Vagina (tissue), 2 donors: Measurements from ENCODE around the gene PARN. TPM values are rescaled to one million over a fixed set of nuclear protein-coding genes. Genes with fewer than 3 reads are reported as not detected.

Experiments
- DNase-seq, 2 donors: peaks; one replicate each; pipeline ENCODE4 v3.0.0-alpha.2; 2017; ENCODE audit errors: extremely low spot score in 2 of 2
- H3K27ac ChIP-seq: fragments of 200-600 bp; sonication (generic); one replicate; pipeline ENCODE4 v1.5.1; 2019
- H3K27me3 ChIP-seq: fragments of 200-600 bp; sonication (generic); one replicate; pipeline ENCODE4 v1.5.1; 2019
- H3K36me3 ChIP-seq, 2 donors: fragments of 200-600 bp; sonication (generic); one replicate each; pipeline ENCODE4 v1.5.1; 2017 to 2019
- H3K4me1 ChIP-seq: fragments of 200-600 bp; sonication (generic); one replicate; pipeline ENCODE4 v1.5.1; 2019
- H3K4me3 ChIP-seq, 2 donors: fragments of 200-600 bp; sonication (generic); 1 replicate in 1 of 2; 2 replicates in 1 of 2; pipeline ENCODE4 v1.5.1; 2016 to 2019
- H3K9me3 ChIP-seq: fragments of 200-600 bp; sonication (generic); one replicate; pipeline ENCODE4 v1.5.1; 2019
- POLR2A ChIP-seq, 2 donors: fragments of 450-650 bp; IDR thresholded peaks; one replicate each; pipeline ENCODE4 v1.6.1; 2017; ENCODE audit warnings: antibody characterized with exemption in 2 of 2, mild to moderate bottlenecking in 2 of 2, moderate library complexity in 2 of 2
- POLR2AphosphoS5 ChIP-seq, 2 donors: sonication (generic); formaldehyde crosslinking; IDR thresholded peaks; one replicate each; pipeline ENCODE4 v1.9.0; 2017; ENCODE audit warnings: antibody characterized with exemption in 2 of 2, mild to moderate bottlenecking in 2 of 2, low read depth in 1 of 2; ENCODE audit not compliant: insufficient read depth in 1 of 2
- intact Hi-C: fragments of 100-400 bp; cut with DNase I; formaldehyde crosslinking; loops from one replicate; pipeline ENCODE4 v1.15.1; 2023
- total RNA-seq: library from RNA; depleted of rRNA; stranded (reverse); fragments of >200 nt; gene quantifications from one replicate; pipeline ENCODE4 v1.2.3, GENCODE V29; 2016
- TF ChIP-seq, protein P1 (sequence below), 3 experiments: fragments of 450-650 bp in 2 of 3; fragments of 200-600 bp in 1 of 3; sonication (generic) in 1 of 3; IDR thresholded peaks; one replicate each; pipeline ENCODE4 v1.5.1; 2017 to 2019; ENCODE audit warnings: antibody characterized with exemption in 3 of 3, mild to moderate bottlenecking in 2 of 3, moderate library complexity in 2 of 3

The PARN gene
- total RNA-seq, 1 donor from 2014 or later = 39.3 TPM

DNA sequence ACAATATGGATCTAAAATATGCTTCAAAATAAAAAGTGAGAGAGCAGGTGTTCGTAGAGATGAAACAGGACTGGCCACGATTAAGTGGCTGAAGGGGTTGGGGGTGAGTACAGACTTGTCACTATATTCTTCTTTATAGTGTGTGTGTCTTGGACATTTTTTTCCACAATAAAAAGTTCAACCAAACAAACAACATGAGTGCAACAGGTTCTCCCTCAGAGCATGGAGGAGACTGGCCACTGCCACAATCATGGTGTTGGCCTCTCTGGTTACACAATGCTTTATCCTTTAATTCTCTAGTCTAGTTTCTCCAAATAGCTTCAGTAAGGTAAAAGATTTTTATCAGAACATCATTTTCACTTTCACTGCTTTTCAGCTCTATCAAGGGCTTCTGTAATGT, 109.3 kb downstream of the PARN start:
- no peak for DNase-seq
- no peaks in the 10 kb centered on the region for H3K27me3 ChIP-seq
- no peak overlapping the region for H3K27ac ChIP-seq
- H3K4me3 ChIP-seq = no peak overlapping the region
- peaks cover 8% of the 10 kb centered on the region for H3K4me1 ChIP-seq
- TF ChIP-seq POLR2AphosphoS5 (IDR thresholded peaks at IDR 0.05; ENCODE audit: insufficient read depth in 1 of 2, low read depth in 1 of 2) (no peak), POLR2A (IDR thresholded peaks at IDR 0.05) (no peak)
- TF ChIP-seq, protein P1, sequence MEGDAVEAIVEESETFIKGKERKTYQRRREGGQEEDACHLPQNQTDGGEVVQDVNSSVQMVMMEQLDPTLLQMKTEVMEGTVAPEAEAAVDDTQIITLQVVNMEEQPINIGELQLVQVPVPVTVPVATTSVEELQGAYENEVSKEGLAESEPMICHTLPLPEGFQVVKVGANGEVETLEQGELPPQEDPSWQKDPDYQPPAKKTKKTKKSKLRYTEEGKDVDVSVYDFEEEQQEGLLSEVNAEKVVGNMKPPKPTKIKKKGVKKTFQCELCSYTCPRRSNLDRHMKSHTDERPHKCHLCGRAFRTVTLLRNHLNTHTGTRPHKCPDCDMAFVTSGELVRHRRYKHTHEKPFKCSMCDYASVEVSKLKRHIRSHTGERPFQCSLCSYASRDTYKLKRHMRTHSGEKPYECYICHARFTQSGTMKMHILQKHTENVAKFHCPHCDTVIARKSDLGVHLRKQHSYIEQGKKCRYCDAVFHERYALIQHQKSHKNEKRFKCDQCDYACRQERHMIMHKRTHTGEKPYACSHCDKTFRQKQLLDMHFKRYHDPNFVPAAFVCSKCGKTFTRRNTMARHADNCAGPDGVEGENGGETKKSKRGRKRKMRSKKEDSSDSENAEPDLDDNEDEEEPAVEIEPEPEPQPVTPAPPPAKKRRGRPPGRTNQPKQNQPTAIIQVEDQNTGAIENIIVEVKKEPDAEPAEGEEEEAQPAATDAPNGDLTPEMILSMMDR (IDR thresholded peaks at IDR 0.05) = no peak
- intact Hi-C loops = no loop called here
- no peaks in the 10 kb centered on the region for H3K36me3 ChIP-seq
- no peaks in the 10 kb centered on the region for H3K9me3 ChIP-seq

DNA sequence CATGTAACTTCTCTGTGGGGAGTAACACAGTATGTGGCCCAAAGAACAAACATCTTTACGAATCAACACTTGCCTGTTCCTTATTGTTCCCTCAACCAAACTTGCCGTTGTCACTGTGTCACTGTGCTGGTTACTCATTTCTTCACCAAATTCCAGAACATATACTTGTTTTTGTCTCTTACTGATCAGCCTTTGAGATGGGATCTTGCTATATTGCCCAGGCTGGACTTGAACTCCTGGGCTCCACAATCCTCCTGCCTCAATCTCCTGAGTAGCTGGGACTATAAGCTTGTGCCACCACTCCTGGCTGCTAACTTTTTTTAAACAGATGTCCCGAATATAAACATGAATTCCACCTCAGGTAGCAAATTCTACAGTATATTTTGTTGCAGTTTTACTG, 115.1 kb downstream of the PARN start:
- H3K4me1 ChIP-seq = peaks cover 5% of the 10 kb centered on the region
- intact Hi-C loops = no loop called here
- no peak overlapping the region for H3K4me3 ChIP-seq
- DNase-seq = no peak
- no peaks in the 10 kb centered on the region for H3K27me3 ChIP-seq
- H3K36me3 ChIP-seq = no peaks in the 10 kb centered on the region
- H3K27ac ChIP-seq = no peak overlapping the region
- H3K9me3 ChIP-seq = no peaks in the 10 kb centered on the region
- TF ChIP-seq POLR2A (IDR thresholded peaks at IDR 0.05) (no peak), POLR2AphosphoS5 (IDR thresholded peaks at IDR 0.05; ENCODE audit: insufficient read depth in 1 of 2, low read depth in 1 of 2) (no peak)
- TF ChIP-seq, protein P1 (IDR thresholded peaks at IDR 0.05) = no peak

DNA sequence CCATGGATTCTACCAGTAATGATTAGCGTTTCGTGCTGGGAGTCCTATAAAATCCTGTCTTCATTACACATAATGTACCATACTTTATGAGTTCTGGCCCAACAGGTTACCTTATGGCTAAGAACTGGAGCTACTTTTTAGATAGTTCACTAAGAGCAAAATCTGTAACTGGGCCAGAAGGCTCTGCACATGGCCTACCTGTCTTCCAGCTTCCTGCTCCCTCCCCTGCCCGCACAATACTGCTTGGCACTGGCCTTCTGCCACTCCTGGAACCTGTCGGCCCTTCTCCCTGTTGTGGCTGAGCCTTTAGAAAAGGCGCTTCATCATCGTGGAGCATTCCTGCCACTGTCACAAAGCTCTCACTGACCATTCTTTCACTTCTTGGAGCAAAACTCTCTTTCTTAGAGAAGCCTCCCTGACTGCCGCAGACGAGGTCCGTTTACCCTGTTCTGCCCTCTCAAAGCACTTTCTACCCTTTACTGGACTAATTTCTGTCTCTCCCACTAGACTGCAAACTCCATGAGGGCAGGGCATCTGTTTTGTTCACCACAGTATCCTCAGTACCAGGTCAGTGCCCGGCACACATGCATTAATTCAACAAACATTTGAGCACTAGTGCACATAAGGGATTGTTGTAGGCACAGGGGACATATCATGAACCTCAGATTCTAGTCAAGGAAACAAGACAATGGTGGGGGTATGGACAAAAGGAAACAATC, 116.5 kb downstream of the PARN start:
- Histone ChIP-seq H3K36me3 (no peaks in the 10 kb centered on the region), H3K4me3 (no peak overlapping the region), H3K9me3 (no peaks in the 10 kb centered on the region), H3K27me3 (no peaks in the 10 kb centered on the region), H3K4me1 (peaks cover 5% of the 10 kb centered on the region), H3K27ac (no peak overlapping the region)
- no peak for DNase-seq
- no peak for TF ChIP-seq POLR2AphosphoS5 (IDR thresholded peaks at IDR 0.05; ENCODE audit: insufficient read depth in 1 of 2, low read depth in 1 of 2)
- TF ChIP-seq, protein P1 (IDR thresholded peaks at IDR 0.05) = no peak
- TF ChIP-seq POLR2A (IDR thresholded peaks at IDR 0.05) = no peak
- intact Hi-C loops = no loop called here

DNA sequence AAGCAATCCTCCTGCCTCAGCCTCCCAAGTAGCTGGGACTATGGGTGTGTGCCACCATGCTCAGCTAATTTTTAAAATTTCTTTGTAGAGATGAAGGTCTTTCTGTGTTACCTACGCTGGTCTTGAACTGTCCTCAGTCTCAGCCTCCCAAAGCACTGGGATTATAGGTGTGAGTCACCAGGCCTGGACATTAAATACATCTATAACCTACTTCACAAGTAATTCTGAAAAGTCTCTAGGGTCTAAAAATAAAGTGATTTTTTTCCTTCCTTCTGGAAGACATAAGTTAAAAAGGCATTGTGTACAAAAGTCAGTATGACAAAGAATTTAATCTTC, 118.3 kb downstream of the PARN start:
- Histone ChIP-seq H3K27ac (no peak overlapping the region), H3K27me3 (no peaks in the 10 kb centered on the region), H3K4me3 (no peak overlapping the region), H3K9me3 (no peaks in the 10 kb centered on the region), H3K4me1 (peaks cover 5% of the 10 kb centered on the region), H3K36me3 (no peaks in the 10 kb centered on the region)
- intact Hi-C loops = no loop called here
- TF ChIP-seq POLR2A (IDR thresholded peaks at IDR 0.05) = no peak
- no peak for TF ChIP-seq POLR2AphosphoS5 (IDR thresholded peaks at IDR 0.05; ENCODE audit: insufficient read depth in 1 of 2, low read depth in 1 of 2)
- TF ChIP-seq, protein P1 (IDR thresholded peaks at IDR 0.05) = no peak
- no peak for DNase-seq

DNA sequence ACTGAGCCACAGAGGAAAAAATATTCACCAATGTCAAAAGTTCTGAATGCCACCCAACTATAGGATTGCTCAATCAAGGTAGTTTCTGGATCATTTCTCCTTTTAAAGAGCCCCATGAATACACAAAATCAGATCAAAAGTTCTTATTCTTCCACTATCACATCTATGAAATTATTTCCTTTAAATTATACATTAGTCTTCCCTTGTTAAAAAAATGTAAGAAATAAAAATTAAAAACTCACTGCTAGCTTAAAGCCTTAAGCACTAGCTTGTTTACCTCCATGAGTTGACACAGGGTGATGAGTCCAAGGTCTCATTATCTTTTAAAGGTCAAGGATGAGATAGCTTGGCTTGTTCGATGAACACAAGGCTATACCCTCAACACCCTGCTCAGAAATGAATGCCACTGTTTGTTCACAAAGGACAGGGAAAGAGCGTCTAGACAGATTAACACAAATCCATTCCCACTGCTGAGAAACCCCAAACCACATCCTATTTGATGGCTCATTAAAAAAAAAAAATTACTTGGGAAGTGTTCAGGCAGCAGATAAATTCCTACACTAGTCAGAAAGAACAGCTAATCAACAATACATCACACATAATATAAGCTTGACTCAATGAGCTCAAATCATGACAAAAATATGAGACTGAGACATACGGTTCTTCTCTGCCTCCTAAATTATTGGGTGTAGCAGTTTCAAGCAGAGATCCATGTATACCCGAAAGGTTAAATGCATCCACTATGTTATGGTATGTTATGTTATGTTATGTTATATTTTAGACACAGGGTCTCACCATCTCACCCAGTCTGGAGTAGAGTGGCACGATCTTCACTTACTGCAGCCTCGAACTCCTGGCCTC, 118.9 kb downstream of the PARN start:
- TF ChIP-seq, protein P1 (IDR thresholded peaks at IDR 0.05) = no peak
- TF ChIP-seq POLR2AphosphoS5 (IDR thresholded peaks at IDR 0.05; ENCODE audit: insufficient read depth in 1 of 2, low read depth in 1 of 2) = no peak
- no peak for TF ChIP-seq POLR2A (IDR thresholded peaks at IDR 0.05)
- Histone ChIP-seq H3K27ac (no peak overlapping the region), H3K36me3 (no peaks in the 10 kb centered on the region), H3K4me1 (peaks cover 5% of the 10 kb centered on the region), H3K27me3 (no peaks in the 10 kb centered on the region), H3K4me3 (no peak overlapping the region), H3K9me3 (no peaks in the 10 kb centered on the region)
- DNase-seq = no peak
- intact Hi-C loops = no loop called here
